ENCODE data around the gene VKORC1.

Gene VKORC1

DNA sequence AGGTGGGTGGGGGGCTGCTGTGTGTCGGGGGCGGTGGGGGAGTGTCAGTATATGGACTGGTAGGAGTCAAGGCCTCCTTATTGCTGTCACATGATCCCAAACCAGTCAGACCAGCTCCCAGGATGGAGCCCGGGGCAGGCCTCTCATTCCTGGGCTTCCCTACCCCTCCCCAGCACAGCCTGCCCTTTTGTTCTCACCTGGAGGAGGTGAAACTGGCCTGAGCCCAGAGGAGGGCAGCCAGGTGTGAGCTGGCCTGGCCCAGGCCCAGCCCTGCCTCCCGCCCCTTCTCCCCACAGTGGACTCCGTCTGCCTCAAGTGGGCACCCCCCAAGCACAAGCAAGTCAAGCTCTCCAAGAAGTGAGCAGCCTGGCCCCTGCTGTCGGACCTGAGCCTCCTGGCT, 36.3 kb upstream of the VKORC1 start:
- DNase-seq (ENCODE audit: extremely low spot score, insufficient read length, low read depth) = no peak

GRCh38 chr16:31130336-31130891, 35.8 kb upstream of the VKORC1 start:
- FAIRE-seq (no peak), DNase-seq (ENCODE audit: extremely low spot score, insufficient read length, low read depth) (no peak)

More for the DNA sequence above, 36.3 kb upstream of the VKORC1 start:
- FAIRE-seq = no peak

DNA sequence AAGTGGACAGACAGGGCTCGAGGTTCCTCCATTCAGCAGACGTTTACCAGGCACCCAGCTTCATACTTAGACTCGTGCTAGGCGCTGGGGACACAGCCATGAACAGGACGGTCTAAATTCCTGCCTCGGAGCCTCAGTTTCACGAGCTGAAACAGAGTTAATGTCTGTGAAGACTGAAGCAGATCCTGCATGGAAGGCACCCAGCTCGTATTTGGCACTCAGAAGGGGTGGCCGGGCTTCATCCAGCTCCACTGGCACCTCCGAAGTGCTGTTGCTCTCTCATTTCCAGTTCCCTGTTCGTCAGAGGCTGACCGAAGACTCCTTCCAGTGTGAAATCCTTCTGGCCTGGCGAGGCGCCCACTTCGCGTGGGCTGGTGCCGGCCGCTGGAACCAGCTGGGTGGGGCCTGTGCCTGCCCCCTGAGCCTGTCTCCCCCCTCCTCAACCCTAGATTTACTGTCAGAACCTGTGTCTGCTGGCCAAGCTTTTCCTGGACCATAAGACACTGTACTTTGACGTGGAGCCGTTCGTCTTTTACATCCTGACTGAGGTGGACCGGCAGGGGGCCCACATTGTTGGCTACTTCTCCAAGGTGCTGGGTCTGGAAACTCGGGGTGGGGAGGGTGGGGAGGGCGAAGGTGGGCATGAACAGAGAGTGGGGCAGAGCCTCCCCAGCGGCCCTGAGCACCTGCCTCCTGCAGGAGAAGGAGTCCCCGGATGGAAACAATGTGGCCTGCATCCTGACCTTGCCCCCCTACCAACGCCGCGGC, 35.2 kb upstream of the VKORC1 start:
- DNase-seq (ENCODE audit: extremely low spot score, insufficient read length, low read depth) (no peak), FAIRE-seq (no peak)

- FAIRE-seq (no peak), DNase-seq (ENCODE audit: extremely low spot score, insufficient read length, low read depth) (no peak)
These were observed 34.3 kb upstream of the VKORC1 start for GRCh38 chr16:31128711-31129567.

DNA sequence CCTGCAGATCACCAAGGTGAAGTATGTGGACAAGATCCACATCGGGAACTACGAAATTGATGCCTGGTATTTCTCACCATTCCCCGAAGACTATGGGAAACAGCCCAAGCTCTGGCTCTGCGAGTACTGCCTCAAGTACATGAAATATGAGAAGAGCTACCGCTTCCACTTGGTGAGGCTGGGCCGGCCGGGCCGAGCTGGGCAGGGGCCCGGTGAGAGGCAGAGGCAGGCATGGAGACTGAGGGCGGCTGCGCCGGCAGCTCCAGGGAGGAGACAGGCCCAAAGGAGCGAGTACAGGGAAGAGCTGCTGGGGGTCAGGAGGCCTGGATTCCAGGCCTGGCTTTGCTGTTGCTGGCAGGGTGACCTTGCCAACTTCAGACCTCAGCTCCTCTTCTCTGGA, 32.6 kb upstream of the VKORC1 start:
- DNase-seq (ENCODE audit: extremely low spot score, insufficient read length, low read depth) (no peak), FAIRE-seq (no peak)

GRCh38 chr16:31125844-31126243, 31.2 kb upstream of the VKORC1 start:
- no peak for DNase-seq (ENCODE audit: extremely low spot score, insufficient read length, low read depth)
- no peak for FAIRE-seq

DNA sequence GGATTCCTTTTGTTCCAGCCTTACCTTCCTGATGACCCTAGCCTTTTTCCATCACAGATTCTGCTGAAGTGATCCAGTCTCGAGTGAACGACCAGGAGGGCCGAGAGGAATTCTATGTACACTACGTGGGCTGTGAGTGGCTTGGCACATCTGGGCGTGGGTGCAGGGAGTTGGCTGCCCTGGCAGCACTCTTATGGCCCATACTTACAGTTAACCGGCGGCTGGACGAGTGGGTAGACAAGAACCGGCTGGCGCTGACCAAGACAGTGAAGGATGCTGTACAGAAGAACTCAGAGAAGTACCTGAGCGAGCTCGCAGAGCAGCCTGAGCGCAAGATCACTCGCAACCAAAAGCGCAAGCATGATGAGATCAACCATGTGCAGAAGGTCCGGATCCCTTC, 25.5 kb upstream of the VKORC1 start:
- FAIRE-seq (no peak), DNase-seq (ENCODE audit: extremely low spot score, insufficient read length, low read depth) (no peak)

DNA sequence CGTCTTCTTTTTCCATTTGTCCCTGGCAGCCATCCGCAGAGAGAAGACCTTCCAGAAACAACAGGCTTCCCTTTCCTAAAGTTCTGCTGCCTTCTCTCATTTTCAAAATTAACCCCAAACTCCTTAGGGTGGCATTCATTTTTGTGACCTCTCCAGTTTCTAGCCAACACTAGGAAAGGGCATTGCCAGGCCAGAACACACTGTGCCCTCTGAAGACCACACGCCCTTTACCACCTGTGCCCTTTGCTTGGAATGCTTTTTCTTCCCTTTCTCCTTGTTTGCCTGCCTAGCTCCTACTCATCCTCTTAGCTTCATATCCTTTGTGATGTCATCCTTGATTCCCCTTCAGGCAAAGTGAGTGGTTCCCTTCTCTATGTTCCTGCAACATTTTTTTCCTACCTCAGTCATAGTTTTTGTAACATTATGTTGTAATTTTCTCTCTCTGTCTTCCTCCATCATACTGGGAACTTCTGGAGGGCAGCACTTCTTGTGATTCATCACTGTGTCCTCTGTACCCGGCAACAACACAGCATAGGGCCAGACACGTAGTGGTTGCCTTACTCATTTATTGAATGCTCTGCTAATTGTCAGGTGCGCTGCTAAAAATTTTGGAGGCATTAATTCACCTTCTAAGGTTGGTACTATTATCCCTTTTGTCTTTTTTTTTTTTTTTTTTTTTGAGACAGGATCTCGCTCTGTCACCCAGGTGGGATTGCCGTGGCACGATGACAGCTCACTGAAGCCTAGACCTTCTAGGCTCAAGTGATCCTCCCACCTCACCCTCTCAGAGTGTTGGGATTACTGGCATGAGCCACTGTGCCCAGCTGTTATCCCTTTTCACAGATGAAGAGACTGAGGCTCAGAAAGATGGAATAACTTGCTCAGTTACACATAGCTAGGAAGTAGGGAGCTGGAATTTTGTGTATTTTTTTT, 23.9 kb upstream of the VKORC1 start:
- FAIRE-seq = no peak
- no peak for DNase-seq (ENCODE audit: extremely low spot score, insufficient read length, low read depth)

GRCh38 chr16:31117384-31118222, 23.0 kb upstream of the VKORC1 start, which contains the start of gene KAT8:
Gene KAT8, plus strand, starts transcription at chr16:31117664. Its CDS starts 18 bp downstream, at chr16:31117682.
- DNase-seq (ENCODE audit: extremely low spot score, insufficient read length, low read depth) = peak; percentile 95
- FAIRE-seq = peak; percentile 97

DNA sequence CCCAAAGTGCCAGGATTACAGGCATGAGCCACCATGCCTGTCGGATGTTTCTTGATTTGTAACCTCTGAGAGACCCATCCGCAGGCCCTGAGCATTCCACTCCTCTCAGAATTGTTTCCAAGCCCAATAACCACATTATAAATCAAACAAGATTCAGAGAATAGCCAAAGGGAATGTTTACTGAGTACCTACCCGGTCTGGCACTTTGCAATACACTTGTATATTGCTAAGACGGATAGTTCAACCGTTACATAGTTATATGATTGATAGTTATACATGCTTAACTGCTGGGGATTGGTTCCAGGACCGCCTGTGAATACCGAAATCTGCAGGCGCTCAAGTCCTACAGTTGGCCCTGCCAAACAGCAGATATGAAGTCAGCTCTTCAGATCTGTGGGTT, 19.9 kb upstream of the VKORC1 start:
- DNase-seq (ENCODE audit: extremely low spot score, insufficient read length, low read depth) = no peak
- no peak for FAIRE-seq

GRCh38 chr16:31113121-31114120, 18.8 kb upstream of the VKORC1 start:
- DNase-seq (ENCODE audit: extremely low spot score, insufficient read length, low read depth) = no peak
- peak; percentile 90 for FAIRE-seq

DNA sequence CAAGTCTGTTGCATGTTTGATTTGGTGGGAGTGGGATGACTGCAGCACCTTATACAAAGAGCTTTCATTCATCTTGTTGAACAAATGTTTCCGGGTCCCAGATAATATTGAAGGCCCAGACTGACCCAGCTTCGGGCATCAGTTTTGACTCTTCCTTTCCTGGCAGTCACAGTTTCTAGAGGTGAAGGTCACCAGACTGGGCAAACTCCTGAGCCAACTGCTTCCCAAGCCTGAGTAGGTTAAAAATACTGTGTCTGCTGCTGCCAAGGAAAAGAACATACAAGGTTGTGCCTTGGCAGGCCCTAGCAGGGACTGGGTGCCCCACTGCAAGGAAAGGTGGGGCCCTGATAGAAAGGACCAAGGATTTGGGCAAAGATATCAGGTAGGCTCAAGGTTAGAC, 18.1 kb upstream of the VKORC1 start:
- FAIRE-seq (no peak), DNase-seq (ENCODE audit: extremely low spot score, insufficient read length, low read depth) (no peak)

GRCh38 chr16:31111881-31112466, 17.4 kb upstream of the VKORC1 start:
- DNase-seq (ENCODE audit: extremely low spot score, insufficient read length, low read depth) = no peak
- FAIRE-seq = no peak

DNA sequence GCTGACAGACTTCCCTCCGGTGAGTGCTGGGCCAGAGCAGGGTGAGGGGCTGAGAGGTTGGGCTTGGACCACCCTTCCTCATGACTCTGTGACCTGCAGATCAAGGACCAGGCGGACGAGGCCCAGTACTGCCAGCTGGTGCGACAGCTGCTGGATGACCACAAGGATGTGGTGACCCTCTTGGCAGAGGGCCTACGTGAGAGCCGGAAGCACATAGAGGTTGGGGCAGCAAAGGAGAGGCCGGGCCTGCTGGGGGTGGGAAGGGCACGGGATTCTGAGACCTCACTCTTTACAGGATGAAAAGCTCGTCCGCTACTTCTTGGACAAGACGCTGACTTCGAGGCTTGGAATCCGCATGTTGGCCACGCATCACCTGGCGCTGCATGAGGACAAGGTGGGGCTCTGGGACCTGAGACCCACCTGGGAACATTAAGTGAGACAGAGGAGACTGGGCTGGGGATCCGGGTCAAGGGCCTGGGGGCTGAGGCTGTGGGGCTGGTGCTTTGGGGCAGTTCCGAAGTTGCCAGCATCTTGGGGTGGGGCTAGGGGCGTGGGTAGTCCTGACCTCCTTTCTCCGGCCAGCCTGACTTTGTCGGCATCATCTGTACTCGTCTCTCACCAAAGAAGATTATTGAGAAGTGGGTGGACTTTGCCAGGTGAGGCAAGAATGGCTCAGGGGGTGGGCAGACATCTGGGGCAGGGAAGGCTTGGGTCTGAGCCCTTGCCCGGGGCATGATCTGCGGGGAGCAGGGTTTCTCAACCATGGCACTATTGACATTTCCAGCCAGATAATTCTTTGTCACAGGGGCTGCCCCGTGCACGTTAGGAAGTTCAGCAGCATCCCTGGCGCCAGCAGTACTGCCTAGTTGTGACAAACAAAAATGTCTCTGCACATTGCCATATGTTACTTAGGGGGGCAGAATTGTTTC, 15.8 kb upstream of the VKORC1 start:
- no peak for FAIRE-seq
- no peak for DNase-seq (ENCODE audit: extremely low spot score, insufficient read length, low read depth)

DNA sequence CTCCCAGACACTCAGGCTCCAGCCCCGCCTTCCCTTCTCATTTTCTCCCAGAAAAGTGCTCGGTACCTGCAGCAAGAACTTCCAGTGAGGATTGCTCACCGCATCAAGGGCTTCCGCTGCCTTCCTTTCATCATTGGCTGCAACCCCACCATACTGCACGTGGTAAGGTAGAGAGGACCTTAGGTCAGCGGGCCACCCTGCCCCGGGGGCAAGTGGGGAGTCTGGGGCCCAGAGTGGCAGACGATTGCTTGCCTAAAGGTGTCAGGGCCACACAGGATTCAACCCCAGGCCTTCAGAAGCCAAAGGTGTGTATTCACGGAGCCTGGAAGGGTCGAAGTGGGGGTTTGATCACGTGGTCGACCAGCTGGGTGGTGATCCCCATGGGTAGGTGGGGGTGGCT, 15.0 kb upstream of the VKORC1 start:
- FAIRE-seq = no peak
- no peak for DNase-seq (ENCODE audit: extremely low spot score, insufficient read length, low read depth)

DNA sequence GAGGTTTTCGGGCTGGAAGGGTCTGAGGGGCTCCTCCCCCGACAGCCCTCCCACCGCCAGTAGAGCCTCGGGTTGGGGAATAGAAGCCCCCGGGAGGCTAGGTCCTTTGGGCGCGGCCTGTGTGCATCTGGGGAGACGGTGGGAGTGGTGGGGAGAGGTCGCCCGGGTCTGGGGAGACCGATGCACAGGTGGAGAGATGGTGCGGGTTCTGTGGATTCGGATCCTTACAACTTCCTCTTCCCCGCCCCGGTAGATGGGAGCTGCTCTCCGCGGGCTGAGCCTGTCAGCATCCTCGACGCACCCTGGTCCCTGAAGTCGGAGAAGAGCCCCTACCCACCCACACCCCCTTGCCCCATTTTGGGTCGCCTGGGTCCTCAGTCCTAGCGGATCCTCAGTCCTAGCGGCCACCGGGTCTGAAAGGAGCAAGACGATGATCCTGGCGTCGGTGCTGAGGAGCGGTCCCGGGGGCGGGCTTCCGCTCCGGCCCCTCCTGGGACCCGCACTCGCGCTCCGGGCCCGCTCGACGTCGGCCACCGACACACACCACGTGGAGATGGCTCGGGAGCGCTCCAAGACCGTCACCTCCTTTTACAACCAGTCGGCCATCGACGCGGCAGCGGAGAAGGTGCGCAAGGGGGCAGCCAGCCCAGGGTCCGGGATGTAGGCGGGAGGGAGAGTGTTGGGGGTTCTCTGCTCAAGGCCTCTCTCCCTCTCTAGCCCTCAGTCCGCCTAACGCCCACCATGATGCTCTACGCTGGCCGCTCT, 14.4 kb upstream of the VKORC1 start:
- DNase-seq (ENCODE audit: extremely low spot score, insufficient read length, low read depth) = no peak

More for the DNA sequence above, 14.4 kb upstream of the VKORC1 start:
- no peak for FAIRE-seq

Data from GM18507 (cell line).